Stimulated activated CD4-positive, alpha-beta T cell treated with anti-CD3 and anti-CD28 coated beads, Interleukin-4, amount 100 ng/mL, for 24 hours (primary cell): ENCODE data around the gene OXSM.

ENCODE experiments used
- DNase-seq: peaks from one replicate; pipeline ENCODE4 v3.0.0-alpha.2; 2020

Gene OXSM

DNA sequence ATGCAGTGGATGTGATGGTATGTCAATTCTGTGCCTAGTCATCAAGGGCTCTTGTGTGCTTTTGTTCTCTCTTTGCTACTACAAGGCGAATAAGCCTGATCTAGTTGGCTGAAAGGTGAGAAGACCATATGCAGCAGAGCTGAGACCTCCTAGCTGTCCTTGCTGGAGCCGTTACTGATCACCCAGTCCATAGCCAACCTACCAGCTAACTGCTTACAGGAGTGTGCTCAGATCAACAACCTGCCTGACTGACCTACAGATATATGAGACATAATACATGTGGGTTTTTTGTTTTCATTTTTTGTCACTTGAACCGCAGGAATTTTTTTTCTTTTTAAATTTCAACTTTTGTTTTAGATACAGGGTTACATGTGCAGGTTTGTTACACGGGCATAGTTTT, 22.8 kb downstream of the OXSM start:
- no peak for DNase-seq

- DNase-seq = no peak
These were observed 27.2 kb downstream of the OXSM start for GRCh38 chr3:25817107-25817506.

DNA sequence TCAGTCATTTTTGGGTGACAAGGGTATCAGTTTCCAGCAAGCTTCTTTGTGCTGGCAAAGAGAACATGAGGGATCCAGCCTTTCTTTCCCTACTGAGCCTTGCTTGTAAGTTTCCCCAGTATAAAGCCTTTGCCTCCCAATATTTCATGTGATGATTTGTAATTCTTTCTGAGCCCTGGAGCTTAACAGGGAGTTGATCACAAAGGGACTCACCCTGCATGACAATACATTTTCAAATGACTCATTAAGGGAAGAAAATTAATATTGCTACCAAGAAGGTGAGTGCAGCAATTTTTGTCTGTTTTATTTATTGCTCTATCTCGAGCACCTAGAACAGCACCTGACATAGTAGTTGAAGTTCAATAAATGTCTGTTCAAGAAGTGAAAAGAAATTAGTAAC, 27.7 kb downstream of the OXSM start:
- no peak for DNase-seq

DNA sequence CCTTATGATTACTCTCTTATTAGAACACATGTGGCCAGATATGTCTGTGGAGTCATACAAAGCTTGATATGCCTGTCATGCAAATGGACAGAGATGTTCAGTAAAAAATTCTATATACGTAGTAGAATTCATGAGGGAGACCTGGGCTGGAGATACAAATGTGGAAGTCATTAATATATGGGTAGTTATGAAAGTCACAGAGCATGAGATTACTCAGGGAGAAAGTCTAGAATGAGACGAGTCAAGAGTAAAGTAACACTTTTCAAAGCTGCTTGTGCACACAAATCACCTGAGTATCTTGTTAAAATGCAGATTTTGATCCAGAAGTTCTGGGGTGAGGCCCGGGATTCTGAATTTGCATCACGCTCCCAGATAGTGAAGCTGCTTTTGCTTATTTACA, 28.4 kb downstream of the OXSM start:
- no peak for DNase-seq

DNA sequence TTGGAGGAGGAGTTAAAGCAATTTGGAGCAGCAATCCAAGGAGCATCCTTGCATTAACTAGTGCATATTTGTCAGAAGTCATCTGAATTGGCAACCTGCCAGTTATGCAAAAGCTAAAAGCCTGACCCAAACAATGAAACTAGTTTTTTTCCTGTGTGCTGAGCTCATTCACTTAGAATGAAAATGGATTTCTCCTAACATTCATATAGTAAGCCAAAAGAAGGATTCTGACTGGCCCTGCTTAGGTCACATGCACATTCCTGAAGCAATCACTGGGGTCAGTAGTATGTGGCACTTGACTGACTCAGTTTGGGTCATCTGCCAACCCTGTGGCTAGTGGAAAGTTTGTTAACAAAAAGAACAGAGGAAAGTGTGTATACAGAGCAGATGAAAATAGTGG, 30.5 kb downstream of the OXSM start:
- no peak for DNase-seq

DNA sequence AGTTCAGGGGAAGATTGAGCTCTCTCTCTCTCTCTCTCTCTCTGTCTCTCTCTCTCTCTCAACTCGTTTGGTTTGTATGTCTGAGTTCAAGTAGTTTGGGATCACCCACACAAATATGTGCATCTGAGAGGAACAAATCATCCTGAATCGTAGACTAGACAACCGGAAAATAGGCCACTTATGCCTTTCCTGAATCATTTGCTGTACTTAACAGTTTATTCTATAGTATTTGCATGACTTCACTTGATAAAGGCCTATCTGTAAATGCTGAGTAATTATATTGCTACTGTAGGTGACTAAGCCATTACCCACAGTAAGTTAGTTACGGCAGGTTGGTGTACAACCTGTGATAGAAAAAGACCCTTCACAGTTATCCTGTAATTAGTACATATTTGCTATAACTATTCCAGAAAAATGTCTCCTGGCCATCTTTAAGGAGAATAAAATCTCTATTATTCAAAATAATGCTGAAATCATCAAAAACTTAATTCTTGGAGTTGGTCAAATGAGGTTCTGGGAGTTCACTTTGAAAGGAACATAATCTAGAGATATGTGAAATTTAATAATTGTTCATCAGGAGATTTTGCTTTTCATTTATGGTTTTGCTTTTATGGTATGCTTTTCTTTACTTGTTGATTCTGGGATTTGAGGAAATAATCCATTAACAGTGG, 31.1 kb downstream of the OXSM start:
- DNase-seq = no peak

DNA sequence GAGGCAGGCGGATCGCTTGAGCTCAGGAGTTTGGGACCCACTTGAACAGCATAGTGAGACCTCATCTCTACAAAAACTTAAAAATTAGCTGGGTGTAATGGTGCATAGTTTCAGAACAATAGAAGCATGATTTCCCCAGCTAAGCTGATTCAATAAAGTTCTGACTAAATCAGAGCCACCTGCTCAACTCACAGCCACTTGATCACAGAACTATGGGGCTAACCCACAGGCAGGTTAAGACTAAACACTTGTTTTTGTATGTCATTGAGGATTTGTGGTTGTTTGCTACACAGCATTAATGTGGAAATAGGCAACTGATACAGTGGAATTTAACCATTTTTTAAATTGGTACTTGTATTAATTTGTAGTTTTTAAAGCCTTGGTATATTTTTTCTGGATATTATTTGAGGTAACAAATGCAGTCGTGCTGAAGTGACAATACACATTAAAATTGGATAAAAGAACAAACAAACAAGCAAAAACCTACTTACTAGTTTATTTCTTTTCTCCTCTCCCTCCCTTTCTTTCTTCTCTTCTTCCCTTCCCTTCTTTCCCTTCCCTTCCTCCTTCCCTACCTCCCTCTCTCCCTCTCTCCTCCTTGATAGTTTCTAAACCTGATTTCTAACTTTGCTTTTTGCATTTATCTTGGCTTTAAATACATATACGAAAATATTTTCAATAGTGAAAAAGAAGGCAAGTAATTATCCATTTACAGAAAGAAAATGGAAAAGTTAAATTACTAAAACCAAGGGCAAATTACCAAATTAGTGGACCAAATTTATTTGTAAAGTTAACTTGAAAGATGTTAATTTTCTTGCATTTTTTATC, 32.1 kb downstream of the OXSM start:
- no peak for DNase-seq

- DNase-seq = no peak
These were observed 33.4 kb downstream of the OXSM start for GRCh38 chr3:25823314-25823713.

DNA sequence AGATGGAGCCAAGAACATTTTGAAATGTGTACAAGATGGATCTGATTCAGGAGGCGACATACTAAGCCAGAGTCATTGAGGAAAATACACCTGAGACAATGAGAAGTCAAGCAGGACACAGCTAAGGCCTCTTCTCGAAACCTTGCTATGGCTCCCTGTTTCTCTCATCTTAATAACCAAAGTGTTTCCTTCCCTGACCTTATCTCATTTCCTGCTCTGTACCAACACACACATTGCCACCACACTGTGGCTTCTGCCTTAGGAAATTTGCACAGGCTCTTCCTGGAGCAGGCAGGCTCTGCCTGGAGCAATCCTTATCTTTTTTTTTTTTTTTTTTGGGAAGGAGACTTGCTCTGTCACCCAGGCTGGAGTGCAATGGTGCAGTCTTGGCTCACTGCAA, 36.6 kb downstream of the OXSM start:
- no peak for DNase-seq

- no peak for DNase-seq
These were observed 40.7 kb downstream of the OXSM start for GRCh38 chr3:25830373-25831280.

DNA sequence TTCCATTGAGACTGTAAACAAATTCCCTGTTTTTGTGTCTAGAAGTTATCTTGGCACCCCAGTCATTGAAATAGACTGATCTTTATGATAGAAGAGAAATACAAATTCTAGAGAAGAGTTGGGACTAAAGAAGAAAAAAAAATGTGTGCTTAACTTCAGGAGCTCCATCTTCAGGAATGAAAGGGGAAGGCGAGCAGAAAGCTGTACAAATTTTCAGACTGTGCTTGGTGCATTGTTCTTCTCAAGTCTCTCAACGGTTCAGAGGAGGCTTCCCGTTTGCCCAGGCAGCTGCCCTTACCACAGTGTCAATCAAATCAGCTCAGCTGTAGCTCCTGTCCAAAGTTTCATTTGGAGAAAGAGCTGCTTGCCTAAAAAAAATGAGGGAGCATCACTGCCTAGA, 41.7 kb downstream of the OXSM start:
- no peak for DNase-seq

DNA sequence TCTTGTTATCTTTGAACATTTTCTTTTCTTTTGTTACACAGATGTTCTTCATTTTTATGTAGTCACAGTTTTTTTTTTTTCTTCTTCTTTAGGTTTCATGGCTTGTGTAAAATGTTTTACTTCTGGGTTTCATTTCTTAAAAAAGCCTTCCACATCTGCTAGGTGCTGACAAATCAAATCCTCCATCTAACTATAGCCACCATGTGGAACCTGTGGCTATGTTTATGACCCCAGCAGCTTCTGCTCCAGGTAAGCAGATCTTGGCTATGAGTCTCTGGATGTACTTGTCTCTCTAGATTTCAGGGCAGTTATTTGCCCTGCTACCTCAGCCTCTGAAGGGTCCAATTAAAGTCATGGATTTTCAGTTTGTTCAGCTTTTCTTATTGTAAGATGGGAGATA, 44.5 kb downstream of the OXSM start:
- no peak for DNase-seq

- DNase-seq = no peak
These were observed 46.7 kb downstream of the OXSM start for GRCh38 chr3:25836579-25836978.

GRCh38 chr3:25837038-25837437, 47.1 kb downstream of the OXSM start:
- no peak for DNase-seq

DNA sequence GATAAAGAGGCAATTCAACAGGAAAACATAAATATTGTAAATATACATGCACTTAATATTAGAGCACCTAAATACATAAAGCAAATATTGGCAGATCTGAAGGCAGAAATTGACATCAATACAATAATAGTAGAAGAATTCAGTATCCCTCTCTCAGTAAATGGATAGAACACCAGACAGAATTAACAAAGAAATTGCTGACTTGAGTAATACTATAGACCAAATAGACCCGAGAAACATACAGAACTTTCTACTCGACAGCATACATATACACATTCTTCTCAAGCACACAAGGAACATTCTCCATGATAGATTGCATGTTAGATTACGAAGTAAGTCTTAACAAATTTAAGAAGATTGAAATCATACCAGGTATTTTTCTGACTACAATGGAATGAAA, 50.2 kb downstream of the OXSM start:
- no peak for DNase-seq

GRCh38 chr3:25843332-25843731, 53.4 kb downstream of the OXSM start:
- no peak for DNase-seq
